IMR-90 (cell line): ENCODE data around the gene WDR45B.

Source experiments
- FOS ChIP-seq: fragments of 150-350 bp; IDR thresholded peaks from 2 replicates; pipeline ENCODE4 v1.6.1; 2016; ENCODE audit warnings: low read depth, low read length
- MAZ ChIP-seq: IDR thresholded peaks from 2 replicates; pipeline ENCODE4 v1.6.1; 2012; ENCODE audit warnings: low read depth, mild to moderate bottlenecking, low read length, improper control_type of control experiment, moderate library complexity, borderline replicate concordance
- POLR2A ChIP-seq: IDR thresholded peaks from 2 replicates; pipeline ENCODE4 v1.6.1; 2012; ENCODE audit warnings: mild to moderate bottlenecking, low read depth, low read length
- RAD21 ChIP-seq: IDR thresholded peaks from 2 replicates; pipeline ENCODE4 v1.6.1; 2012; ENCODE audit warnings: low read length, improper control_type of control experiment
- SMC3 ChIP-seq: fragments of 150-350 bp; IDR thresholded peaks from 2 replicates; pipeline ENCODE4 v1.6.1; 2016; ENCODE audit warnings: low read depth, mild to moderate bottlenecking, antibody characterized with exemption, low read length, moderate library complexity
- TF ChIP-seq, protein P1 (sequence below): conservative IDR thresholded peaks from 2 replicates; pipeline ENCODE4 v1.5.1; 2012; ENCODE audit warnings: mild to moderate bottlenecking, low read depth, low read length, improper control_type of control experiment

DNA sequence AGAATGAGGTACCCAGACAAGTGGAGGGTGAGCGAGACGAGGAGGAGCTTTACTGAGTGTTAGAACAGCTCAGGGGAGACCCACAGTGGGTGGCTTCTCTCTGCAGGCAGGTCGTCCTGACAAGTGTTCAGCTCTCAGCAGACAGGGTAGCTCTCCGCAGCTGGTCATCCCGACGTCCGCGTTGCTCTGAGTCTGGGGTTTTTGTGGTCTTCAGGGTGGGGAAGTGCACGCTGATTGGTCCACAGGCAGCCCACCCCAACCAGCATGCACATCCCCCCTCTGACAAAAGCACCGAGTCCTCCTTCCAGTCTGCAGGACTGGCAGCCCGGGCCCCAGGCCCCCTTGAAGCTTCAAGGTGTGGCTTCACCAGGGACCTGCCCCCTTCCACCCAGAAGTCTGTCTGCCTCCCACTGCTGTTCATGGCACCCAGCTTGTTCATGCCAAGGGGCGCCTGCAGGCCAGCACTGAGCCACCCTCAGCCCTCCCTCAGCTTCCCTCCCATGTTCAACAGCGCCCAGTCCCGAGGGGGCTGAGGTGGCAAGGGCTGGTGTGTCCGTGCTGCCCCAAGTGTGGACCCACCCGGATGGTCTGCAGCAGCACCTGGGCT, 19.9 kb upstream of the WDR45B start:
- TF ChIP-seq RAD21 (no peak), MAZ (no peak), POLR2A (no peak), FOS (no peak), SMC3 (no peak)
- TF ChIP-seq, protein P1, sequence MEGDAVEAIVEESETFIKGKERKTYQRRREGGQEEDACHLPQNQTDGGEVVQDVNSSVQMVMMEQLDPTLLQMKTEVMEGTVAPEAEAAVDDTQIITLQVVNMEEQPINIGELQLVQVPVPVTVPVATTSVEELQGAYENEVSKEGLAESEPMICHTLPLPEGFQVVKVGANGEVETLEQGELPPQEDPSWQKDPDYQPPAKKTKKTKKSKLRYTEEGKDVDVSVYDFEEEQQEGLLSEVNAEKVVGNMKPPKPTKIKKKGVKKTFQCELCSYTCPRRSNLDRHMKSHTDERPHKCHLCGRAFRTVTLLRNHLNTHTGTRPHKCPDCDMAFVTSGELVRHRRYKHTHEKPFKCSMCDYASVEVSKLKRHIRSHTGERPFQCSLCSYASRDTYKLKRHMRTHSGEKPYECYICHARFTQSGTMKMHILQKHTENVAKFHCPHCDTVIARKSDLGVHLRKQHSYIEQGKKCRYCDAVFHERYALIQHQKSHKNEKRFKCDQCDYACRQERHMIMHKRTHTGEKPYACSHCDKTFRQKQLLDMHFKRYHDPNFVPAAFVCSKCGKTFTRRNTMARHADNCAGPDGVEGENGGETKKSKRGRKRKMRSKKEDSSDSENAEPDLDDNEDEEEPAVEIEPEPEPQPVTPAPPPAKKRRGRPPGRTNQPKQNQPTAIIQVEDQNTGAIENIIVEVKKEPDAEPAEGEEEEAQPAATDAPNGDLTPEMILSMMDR, result no peak
